CD4-positive, alpha-beta T cell (primary cell): ENCODE results near the gene NAA25. TPM values are rescaled to one million over a fixed set of nuclear protein-coding genes. Genes with fewer than 3 reads are reported as not detected.

Experiments used
- ATAC-seq: fragments of 200-7000 bp; cut with Tn5 transposase; one replicate; pipeline ENCODE4 v1.10.0; 2022; ENCODE audit warnings: mild to moderate bottlenecking; ENCODE audit not compliant: poor library complexity
- CTCF ChIA-PET: fragments of 350-600 bp; sonication (Branson Sonifier 250); formaldehyde crosslinking; loops from one replicate; lab custom pipeline; 2021; ENCODE audit warnings: antibody characterized with exemption, inconsistent platforms; lab: Charles Lee
- POLR2A ChIA-PET: fragments of 350-600 bp; sonication (Branson Sonifier 250); formaldehyde crosslinking; loops from one replicate; lab custom pipeline; 2021; ENCODE audit warnings: antibody characterized with exemption, inconsistent platforms; lab: Charles Lee
- DNase-seq, 14 experiments: peaks; one replicate each; pipeline ENCODE4 v3.0.0-alpha.2; 2013 to 2020; ENCODE audit warnings: mixed read lengths in 2 of 14
- H3K27ac ChIP-seq, 2 donors: one replicate each; pipeline versions ENCODE4 v1.5.1 to v1.7.0; 2013; ENCODE audit warnings: low read length in 2 of 2, low read depth in 1 of 2, mild to moderate bottlenecking in 1 of 2
- H3K27me3 ChIP-seq, 2 experiments: 1 replicate in 1 of 2; 2 replicates in 1 of 2; pipeline versions ENCODE4 v1.6.1 to v1.7.0; 2013; ENCODE audit warnings: low read length in 2 of 2, control low read depth in 1 of 2, mild to moderate bottlenecking in 1 of 2, moderate library complexity in 1 of 2; ENCODE audit not compliant: insufficient read depth in 2 of 2, control insufficient read depth in 1 of 2
- H3K36me3 ChIP-seq: one replicate; pipeline ENCODE4 v1.6.1; 2013; ENCODE audit warnings: low read length, control low read depth; ENCODE audit not compliant: insufficient read depth
- H3K4me1 ChIP-seq: one replicate; pipeline ENCODE4 v1.6.1; 2013; ENCODE audit warnings: low read length, control low read depth; ENCODE audit not compliant: insufficient read depth
- H3K4me3 ChIP-seq: one replicate; pipeline ENCODE4 v1.5.1; 2013; ENCODE audit warnings: mild to moderate bottlenecking, low read length, moderate library complexity
- H3K9me3 ChIP-seq, 2 experiments: 1 replicate in 1 of 2; 2 replicates in 1 of 2; pipeline versions ENCODE4 v1.6.1 to v1.7.0; 2013; ENCODE audit warnings: low read length in 2 of 2, mild to moderate bottlenecking in 2 of 2, control low read depth in 1 of 2, moderate library complexity in 1 of 2; ENCODE audit not compliant: control insufficient read depth in 1 of 2, insufficient read depth in 1 of 2
- H3K27ac Mint-ChIP-seq: one replicate; pipeline ENCODE4 v1.8.0; 2020; ENCODE audit warnings: mixed read lengths
- H3K27me3 Mint-ChIP-seq: one replicate; pipeline ENCODE4 v1.8.0; 2021; ENCODE audit warnings: mixed read lengths
- H3K36me3 Mint-ChIP-seq: one replicate; pipeline ENCODE4 v1.8.0; 2021; ENCODE audit warnings: low read depth, mixed read lengths
- H3K4me1 Mint-ChIP-seq: one replicate; pipeline ENCODE4 v1.8.0; 2021; ENCODE audit warnings: low read depth, mixed read lengths
- H3K4me3 Mint-ChIP-seq: one replicate; pipeline ENCODE4 v1.8.0; 2020; ENCODE audit warnings: mild to moderate bottlenecking, mixed read lengths
- H3K9me3 Mint-ChIP-seq: one replicate; pipeline ENCODE4 v1.8.0; 2020; ENCODE audit warnings: mixed read lengths
- CTCF ChIP-seq: fragments of 200-600 bp; IDR thresholded peaks from one replicate; pipeline ENCODE4 v1.8.0; 2022; ENCODE audit warnings: antibody characterized with exemption, mild to moderate bottlenecking
- intact Hi-C, 2 experiments: fragments of 100-400 bp; cut with DNase I in 1 of 2; cut with micrococcal nuclease in 1 of 2; formaldehyde crosslinking; loops; one replicate each; pipeline versions ENCODE4 v1.15.1 to v1.9.0; 2023 to 2025; cut with DNase I, micrococcal nuclease
- microRNA-seq: library from miRNA; unstranded; fragments of <30 nt; microRNA quantifications from one replicate; pipeline ENCODE4 v1.2.0, GENCODE V29; 2021; ENCODE audit warnings: borderline microRNAs expressed, borderline replicate concordance
- total RNA-seq, 174 experiments: library from RNA in 2 of 174; stranded (reverse) in 2 of 174; gene quantifications; one replicate each; pipeline ENCODE4 v1.2.3 and lab custom pipeline; 2021 to 2026

Gene NAA25
- total RNA-seq, 2 experiments from 2014 or later = 31.1 to 34.6 TPM

- peaks cover 37% of the 10 kb centered on the region for H3K4me1 Mint-ChIP-seq
- H3K27ac Mint-ChIP-seq = no peak overlapping the region
- TF ChIP-seq CTCF = no peak
These were observed 128.0 kb downstream of the NAA25 start for GRCh38 chr12:111980598-111980997.

DNA sequence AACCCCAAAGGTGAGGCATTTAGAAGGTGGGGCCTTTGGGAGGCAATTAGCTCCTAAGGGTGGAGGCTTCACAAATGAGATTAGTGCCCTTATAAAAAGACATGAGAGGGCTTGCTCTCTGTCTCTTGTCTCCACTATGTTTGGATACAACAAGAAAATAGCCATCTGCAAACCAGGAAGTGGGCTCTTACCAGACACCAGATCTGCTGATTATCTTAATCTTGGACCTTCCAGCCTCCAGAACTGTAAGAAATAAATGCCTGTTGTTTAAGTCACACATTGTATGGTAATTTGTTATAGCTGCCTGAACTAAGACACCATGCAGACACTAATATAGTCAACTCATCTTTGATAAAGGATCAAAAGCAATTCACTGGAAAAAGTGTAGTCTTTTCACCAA lies 130.0 kb downstream of the NAA25 start:
- DNase-seq (no peak), ATAC-seq (no peak)
- H3K36me3 ChIP-seq = peaks cover 13% of the 10 kb centered on the region
- Mint-ChIP-seq H3K4me1 (peaks cover 23% of the 10 kb centered on the region), H3K36me3 (peaks cover 54% of the 10 kb centered on the region), H3K27me3 (no peaks in the 10 kb centered on the region), H3K9me3 (no peaks in the 10 kb centered on the region), H3K27ac (no peak overlapping the region), H3K4me3 (no peak overlapping the region)
- CTCF ChIA-PET = interaction anchor here (0.6 kb wide), 1 partner anchor 34 kb away, joined by 3 read pairs; no protein-coding TSS in a partner anchor
- POLR2A ChIA-PET = no interaction called here
- no peak for TF ChIP-seq CTCF
- no peak overlapping the region for H3K4me3 ChIP-seq
- no peak overlapping the region for H3K27ac ChIP-seq
- no peaks in the 10 kb centered on the region for H3K27me3 ChIP-seq
- H3K9me3 ChIP-seq = no peaks in the 10 kb centered on the region
- intact Hi-C loops = no loop called here
- H3K4me1 ChIP-seq = no peaks in the 10 kb centered on the region

More at GRCh38 chr12:111980598-111980997, 128.0 kb downstream of the NAA25 start:
- H3K9me3 Mint-ChIP-seq = no peaks in the 10 kb centered on the region
- POLR2A ChIA-PET = interaction anchor here (0.7 to 1.2 kb wide), 3 partner anchors 12 to 33 kb away, joined by 3 to 4 read pairs (median 3); partner anchors contain the start of genes ERP29 and TMEM116
- intact Hi-C loops = no loop called here
- no peak overlapping the region for H3K4me3 Mint-ChIP-seq
- peaks cover 45% of the 10 kb centered on the region for H3K36me3 Mint-ChIP-seq
- H3K4me3 ChIP-seq = no peak overlapping the region
- no peaks in the 10 kb centered on the region for H3K27me3 Mint-ChIP-seq
- ATAC-seq = no peak
- CTCF ChIA-PET = no interaction called here
- no peak for DNase-seq
- H3K27me3 ChIP-seq = no peaks in the 10 kb centered on the region
- H3K27ac ChIP-seq = no peak overlapping the region
- no peaks in the 10 kb centered on the region for H3K9me3 ChIP-seq
- H3K36me3 ChIP-seq = peaks cover 13% of the 10 kb centered on the region
- H3K4me1 ChIP-seq = no peaks in the 10 kb centered on the region

DNA sequence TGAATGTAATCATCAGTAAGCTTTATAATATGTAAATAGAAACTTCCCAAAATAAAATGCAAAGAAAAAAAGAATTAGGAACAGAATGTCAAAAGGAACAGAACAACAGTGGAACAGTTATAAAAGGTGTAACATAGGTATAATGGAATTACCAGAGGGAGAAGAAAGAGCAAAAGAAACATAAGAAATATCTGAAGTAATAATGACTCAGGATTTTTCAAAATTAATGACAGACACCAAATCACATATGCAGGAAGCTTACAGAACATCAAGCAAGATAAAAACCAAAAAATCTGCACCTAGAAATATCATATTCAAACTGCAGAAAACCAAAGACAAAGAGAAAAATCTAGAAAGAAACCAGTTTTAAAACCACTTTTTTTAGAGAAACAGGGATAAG lies 131.7 kb downstream of the NAA25 start:
- Mint-ChIP-seq H3K27ac (no peak overlapping the region), H3K4me3 (no peak overlapping the region), H3K4me1 (peaks cover 23% of the 10 kb centered on the region), H3K36me3 (peaks cover 67% of the 10 kb centered on the region), H3K27me3 (no peaks in the 10 kb centered on the region), H3K9me3 (no peaks in the 10 kb centered on the region)
- Histone ChIP-seq H3K27ac (no peak overlapping the region), H3K9me3 (peaks cover 0 to under 1% of the 10 kb centered on the region in 2 experiments), H3K4me3 (no peak overlapping the region), H3K36me3 (peaks cover 12% of the 10 kb centered on the region), H3K4me1 (no peaks in the 10 kb centered on the region), H3K27me3 (no peaks in the 10 kb centered on the region)
- ATAC-seq (no peak), DNase-seq (no peak)
- TF ChIP-seq CTCF = no peak
- CTCF ChIA-PET = interaction anchor here (0.5 to 1.9 kb wide), 3 partner anchors 13 to 60 kb away, joined by 3 to 4 read pairs (median 3); no protein-coding TSS in a partner anchor
- intact Hi-C loops = no loop called here
- POLR2A ChIA-PET = no interaction called here

Small RNA genes within 50 kb of the gene (microRNA-seq; reads per million reads assigned to microRNA genes)
- gene MIR3657 = not detected

Other genes with a start within 250 kb of the NAA25 start
- gene TMEM116, start 95.6 kb downstream of the NAA25 start, total RNA-seq = 10 to 100 TPM; 12.7 to 12.8 TPM
- gene ERP29, start 95.4 kb downstream of the NAA25 start, total RNA-seq = 100 to 1,000 TPM; 109 to 117 TPM
- 10 to 100 TPM; 19.6 to 20.4 TPM for gene TRAFD1, start 16.8 kb upstream of the NAA25 start, total RNA-seq